HG03139 (cell line): ENCODE data around the gene LMOD3.

Experiments used
- ATAC-seq: cut with Tn5 transposase; IDR thresholded peaks from one replicate; pipeline ENCODE4 v1.9.1; 2021; ENCODE audit not compliant: unreplicated experiment

The LMOD3 gene

DNA sequence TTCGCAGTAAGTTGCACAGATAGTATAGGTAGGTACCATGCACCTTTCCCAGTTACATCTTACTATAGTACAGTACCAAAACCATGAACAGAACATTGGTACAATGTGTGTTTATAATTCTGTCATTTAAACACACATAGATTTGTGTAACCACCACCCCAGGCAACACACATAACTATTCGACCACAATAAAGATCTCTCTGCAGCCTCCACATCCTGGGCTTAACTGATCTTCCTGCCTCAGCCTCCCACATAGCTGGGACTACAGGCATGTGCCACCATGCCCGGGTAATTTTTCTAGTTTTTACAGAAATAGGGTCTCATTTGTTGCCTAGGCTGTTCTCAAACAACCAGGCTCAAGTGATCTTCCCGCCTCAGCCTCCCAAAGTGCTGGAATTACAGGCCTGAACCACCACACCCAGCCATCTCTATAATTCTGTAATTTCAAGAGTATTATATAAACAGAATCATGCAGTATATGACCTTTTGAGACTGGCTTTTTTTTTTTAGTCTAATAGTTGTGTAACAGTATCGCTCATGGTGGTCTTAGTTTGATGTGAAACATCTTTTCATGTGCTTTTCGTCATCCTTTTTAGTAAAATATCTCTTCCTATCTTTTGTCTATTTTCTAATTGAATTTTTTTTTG, 57.0 kb downstream of the LMOD3 start:
- no peak for ATAC-seq

DNA sequence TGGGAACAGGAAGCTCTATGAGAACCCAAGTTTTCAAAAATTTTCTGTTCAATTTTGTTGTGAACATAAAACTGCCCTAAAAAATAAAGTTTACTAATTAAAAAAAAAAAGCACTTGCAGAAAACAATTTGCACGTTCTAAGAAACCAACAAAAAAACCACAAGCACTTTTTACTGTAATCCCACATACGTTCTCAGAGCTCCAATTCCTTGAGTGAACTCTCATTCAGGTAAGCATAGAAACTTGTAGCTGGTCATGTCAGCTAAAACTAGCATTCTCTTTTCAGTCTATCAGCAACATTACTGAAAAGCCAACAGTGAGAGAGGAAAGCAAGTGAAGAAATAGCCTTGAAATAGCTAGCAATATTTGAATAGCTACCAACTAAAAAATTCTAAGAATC, 58.8 kb downstream of the LMOD3 start:
- no peak for ATAC-seq

DNA sequence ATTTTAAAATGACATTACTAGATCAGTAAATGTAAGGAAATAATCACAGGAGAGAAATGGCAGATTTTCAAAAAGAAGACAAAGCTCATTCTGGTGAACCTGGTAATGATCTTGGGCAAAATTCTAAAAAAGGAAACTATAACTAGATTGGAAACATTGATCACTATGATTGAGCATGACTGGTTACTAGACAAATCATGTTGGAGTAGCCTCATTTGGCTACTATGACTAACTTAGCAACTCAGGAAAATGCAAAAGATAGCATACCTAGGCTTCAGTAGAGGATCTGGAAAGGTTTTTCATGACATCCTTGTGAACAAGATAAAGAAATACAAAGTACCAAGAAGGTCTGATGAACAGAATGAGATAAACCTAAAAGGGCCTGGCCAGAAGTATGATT, 62.7 kb downstream of the LMOD3 start:
- ATAC-seq, result no peak

DNA sequence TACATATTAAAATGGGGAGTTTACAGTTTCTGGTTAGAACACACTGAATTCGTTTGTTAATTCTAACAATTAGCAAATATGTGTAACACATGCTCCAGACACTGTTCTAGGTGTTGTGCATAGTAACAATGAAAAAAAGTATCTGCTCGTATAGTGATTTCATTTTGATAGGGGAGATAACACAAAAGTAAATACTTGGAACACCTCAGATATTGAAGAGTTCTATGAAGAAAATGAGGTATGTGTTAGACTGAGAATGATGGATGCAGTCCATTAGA, 63.5 kb downstream of the LMOD3 start:
- ATAC-seq, result no peak

DNA sequence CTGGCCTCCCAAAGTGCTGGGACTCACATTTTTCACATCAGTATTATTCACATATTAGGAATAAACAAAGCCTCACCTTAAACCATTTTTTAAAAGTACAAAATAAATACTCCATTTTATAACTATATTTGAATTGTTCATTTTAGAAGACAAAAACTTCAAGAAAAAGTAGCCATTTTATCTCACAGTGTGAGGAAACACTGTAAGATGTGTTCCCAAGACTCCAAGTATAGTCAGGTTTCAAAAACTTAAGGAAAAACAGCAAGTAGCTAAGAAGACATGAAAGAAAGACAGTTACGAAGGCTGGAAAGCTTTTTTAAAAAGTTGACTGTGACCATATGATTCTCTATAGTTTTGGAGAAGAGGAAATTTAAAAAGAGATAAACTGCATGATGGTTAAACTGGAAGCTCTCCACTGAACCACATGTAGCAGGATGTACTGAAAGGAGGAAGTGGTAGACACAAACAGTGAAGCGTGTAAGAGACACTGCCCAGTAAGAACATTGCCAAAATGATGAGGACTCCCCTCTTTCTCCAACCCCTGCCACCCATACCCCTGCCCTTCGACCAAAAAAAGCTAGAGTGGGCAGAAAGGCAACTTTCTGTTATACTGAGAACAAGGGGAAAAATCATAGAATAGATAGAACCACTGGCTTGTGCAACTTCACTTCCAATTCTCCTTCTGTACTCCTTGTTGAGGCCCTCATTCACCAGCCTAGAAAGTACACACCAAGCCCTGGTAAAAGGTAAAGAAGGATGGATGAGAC, 64.0 kb downstream of the LMOD3 start:
- peak; percentile 95 for ATAC-seq
